Calu3 (cell line): ENCODE data around the gene ARHGAP22. TPM values are rescaled to one million over a fixed set of nuclear protein-coding genes. Genes with fewer than 3 reads are reported as not detected.

Experiments
- BruUV-seq: library from RNA; stranded (reverse); fragments of 400-500 nt; replicated peaks from 2 replicates; lab custom pipeline; 2021; lab: Mats Ljungman, UMichigan
- CTCF ChIA-PET: fragments of 300-600 bp; sonication (Branson Sonifier 250); formaldehyde crosslinking; loops from one replicate; lab custom pipeline; 2022; ENCODE audit warnings: antibody characterized with exemption; lab: Charles Lee
- DNase-seq: peaks from one replicate; pipeline ENCODE4 v3.0.0; 2022
- H3K27ac Mint-ChIP-seq: one replicate; pipeline ENCODE4 v1.8.0; 2022; ENCODE audit warnings: mixed read lengths; ENCODE audit not compliant: unreplicated experiment
- H3K27me3 Mint-ChIP-seq: one replicate; pipeline ENCODE4 v1.8.0; 2022; ENCODE audit warnings: mixed read lengths; ENCODE audit not compliant: unreplicated experiment
- H3K36me3 Mint-ChIP-seq: one replicate; pipeline ENCODE4 v1.8.0; 2022; ENCODE audit warnings: mild to moderate bottlenecking, moderate library complexity, mixed read lengths; ENCODE audit not compliant: insufficient read depth, unreplicated experiment
- H3K4me1 Mint-ChIP-seq: one replicate; pipeline ENCODE4 v1.8.0; 2022; ENCODE audit warnings: mild to moderate bottlenecking, low read depth, mixed read lengths; ENCODE audit not compliant: unreplicated experiment
- H3K4me3 Mint-ChIP-seq: one replicate; pipeline ENCODE4 v1.8.0; 2022; ENCODE audit warnings: mild to moderate bottlenecking, low read depth, moderate library complexity, mixed read lengths; ENCODE audit not compliant: unreplicated experiment
- H3K9me3 Mint-ChIP-seq: one replicate; pipeline ENCODE4 v1.8.0; 2022; ENCODE audit warnings: low read depth, mixed read lengths; ENCODE audit not compliant: unreplicated experiment
- intact Hi-C: fragments of 100-400 bp; cut with micrococcal nuclease; formaldehyde crosslinking; loops from one replicate; pipeline ENCODE4 v1.10.0; 2022; ENCODE audit not compliant: unreplicated experiment
- total RNA-seq: library from RNA; stranded (reverse); gene quantifications from 2 replicates; pipeline ENCODE4 v1.2.3, GENCODE V29; 2022
- TF ChIP-seq, protein P1 (sequence below): fragments of 200-600 bp; IDR thresholded peaks from one replicate; pipeline ENCODE4 v1.8.0; 2022; ENCODE audit warnings: antibody characterized with exemption; ENCODE audit not compliant: unreplicated experiment

Gene ARHGAP22
- total RNA-seq, 1 experiment from 2014 or later = 1.0 TPM

DNA sequence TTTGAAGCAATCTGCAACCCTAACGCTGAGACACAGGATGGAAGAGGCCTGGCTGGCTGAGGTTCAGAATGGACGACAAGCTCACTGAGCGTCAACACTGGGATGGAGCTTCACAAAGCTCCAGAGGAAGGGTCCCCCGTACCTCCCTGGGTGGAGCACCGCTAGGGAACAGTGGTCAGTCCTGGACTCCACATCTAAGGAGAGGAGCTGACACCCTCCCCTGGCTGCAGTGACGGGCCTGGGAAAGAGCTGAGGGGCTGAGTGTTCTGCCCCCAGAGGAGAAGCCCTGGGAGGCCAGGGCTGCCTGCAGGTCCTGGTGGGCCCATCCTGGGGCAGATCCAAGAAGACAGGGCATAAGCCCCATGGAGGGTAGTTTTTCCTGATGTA is 146.2 kb downstream of the ARHGAP22 start:
- H3K27ac Mint-ChIP-seq = no peak overlapping the region
- H3K9me3 Mint-ChIP-seq = no peaks in the 10 kb centered on the region
- H3K4me3 Mint-ChIP-seq = no peak overlapping the region
- H3K4me1 Mint-ChIP-seq = no peaks in the 10 kb centered on the region
- TF ChIP-seq, protein P1, sequence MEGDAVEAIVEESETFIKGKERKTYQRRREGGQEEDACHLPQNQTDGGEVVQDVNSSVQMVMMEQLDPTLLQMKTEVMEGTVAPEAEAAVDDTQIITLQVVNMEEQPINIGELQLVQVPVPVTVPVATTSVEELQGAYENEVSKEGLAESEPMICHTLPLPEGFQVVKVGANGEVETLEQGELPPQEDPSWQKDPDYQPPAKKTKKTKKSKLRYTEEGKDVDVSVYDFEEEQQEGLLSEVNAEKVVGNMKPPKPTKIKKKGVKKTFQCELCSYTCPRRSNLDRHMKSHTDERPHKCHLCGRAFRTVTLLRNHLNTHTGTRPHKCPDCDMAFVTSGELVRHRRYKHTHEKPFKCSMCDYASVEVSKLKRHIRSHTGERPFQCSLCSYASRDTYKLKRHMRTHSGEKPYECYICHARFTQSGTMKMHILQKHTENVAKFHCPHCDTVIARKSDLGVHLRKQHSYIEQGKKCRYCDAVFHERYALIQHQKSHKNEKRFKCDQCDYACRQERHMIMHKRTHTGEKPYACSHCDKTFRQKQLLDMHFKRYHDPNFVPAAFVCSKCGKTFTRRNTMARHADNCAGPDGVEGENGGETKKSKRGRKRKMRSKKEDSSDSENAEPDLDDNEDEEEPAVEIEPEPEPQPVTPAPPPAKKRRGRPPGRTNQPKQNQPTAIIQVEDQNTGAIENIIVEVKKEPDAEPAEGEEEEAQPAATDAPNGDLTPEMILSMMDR = no peak
- intact Hi-C loops = no loop called here
- peaks cover 12% of the 10 kb centered on the region for H3K27me3 Mint-ChIP-seq
- no peak for DNase-seq
- CTCF ChIA-PET = no interaction called here
- BruUV-seq = no TSS peak
- H3K36me3 Mint-ChIP-seq = no peaks in the 10 kb centered on the region

DNA sequence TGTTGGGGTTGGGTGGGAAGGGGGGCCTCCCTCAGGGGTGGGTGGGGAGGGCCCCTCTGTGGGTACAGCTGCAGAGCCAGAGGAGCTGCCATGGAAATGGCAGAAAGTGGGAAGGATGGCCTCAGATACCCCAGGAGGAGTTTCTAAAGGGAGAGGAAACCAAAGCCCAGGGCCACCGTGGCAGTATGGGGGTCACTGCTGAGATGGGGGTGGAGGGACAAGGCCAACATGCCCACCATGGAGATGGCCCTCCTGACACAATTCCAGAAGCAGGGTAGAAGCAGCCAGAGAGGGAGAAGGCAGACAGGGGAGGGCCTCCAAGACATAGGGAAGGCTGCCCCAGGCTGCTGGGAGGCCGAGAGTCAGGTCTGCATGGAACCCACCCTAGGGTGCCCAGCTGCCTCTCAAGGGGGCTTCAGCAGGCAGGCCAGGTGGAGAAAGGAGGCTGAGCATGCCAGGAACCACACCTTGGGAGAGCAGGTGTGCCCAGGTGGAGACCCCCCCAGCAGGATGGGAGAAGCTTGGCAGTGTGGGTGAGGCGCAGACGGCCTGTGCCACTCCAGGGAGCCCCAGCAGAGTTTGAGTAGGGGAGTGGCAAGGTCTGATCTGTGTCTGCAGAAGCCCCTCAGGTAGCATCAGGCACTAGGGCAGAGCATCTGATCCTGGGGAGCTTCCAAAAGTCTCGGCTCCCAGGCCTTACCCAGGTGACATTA is 146.8 kb downstream of the ARHGAP22 start:
- no peak overlapping the region for H3K27ac Mint-ChIP-seq
- no peak overlapping the region for H3K4me3 Mint-ChIP-seq
- no TSS peak for BruUV-seq
- no peaks in the 10 kb centered on the region for H3K4me1 Mint-ChIP-seq
- intact Hi-C loops = no loop called here
- CTCF ChIA-PET = no interaction called here
- no peaks in the 10 kb centered on the region for H3K36me3 Mint-ChIP-seq
- TF ChIP-seq, protein P1 = no peak
- peaks cover 12% of the 10 kb centered on the region for H3K27me3 Mint-ChIP-seq
- no peak for DNase-seq
- H3K9me3 Mint-ChIP-seq = no peaks in the 10 kb centered on the region

DNA sequence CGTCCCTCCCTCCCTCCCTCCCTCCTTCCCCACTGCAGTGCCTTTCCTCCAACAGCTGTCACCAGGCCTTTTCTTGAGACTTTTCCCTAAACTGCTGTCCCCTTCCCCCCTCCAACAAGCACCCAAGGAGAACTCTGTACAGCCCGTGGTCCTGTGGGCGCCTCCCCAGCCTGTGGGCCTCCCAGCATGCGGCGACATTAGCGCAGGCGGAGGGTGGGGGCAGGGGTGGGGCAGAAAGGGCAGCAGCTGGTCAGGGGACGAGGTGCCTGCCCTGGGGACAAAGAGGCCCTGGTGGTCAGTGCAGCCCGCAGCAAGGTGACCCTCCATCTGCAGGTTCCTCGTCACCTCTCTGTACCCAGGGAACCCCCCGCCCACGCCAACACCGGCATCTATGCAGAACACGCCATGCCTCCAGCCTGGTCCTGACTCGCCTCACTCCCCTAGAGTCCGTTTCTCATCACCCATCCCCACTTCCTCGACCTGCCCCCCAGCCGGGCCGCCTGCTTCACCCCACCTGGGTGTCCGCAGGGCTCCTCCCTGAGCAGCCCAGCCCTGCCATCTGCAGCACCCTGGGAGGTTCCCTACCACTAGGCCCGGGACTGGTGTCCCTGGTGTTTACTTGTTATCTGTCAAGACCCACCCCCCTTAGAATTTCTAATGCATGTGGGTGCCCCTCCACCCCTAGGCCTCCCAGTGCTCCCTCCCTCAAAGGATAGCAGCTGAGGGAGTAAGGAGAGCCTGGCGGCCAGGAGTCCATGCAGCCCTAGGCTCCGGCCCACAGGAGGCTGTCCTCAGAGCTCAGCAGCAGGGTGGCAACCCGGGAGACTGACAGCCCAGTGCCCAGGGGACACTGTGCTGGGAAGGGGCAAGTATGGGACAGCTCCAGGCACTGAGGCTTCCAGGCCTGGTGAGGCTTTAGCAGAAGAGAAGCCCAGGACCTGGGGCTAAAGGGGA is 147.8 kb downstream of the ARHGAP22 start:
- BruUV-seq = no TSS peak
- H3K9me3 Mint-ChIP-seq = no peaks in the 10 kb centered on the region
- intact Hi-C loops = no loop called here
- H3K4me3 Mint-ChIP-seq = no peak overlapping the region
- CTCF ChIA-PET = interaction anchor here (0.6 kb wide), 1 partner anchor 17 kb away, joined by 3 read pairs; no protein-coding TSS in a partner anchor
- TF ChIP-seq, protein P1 = no peak
- DNase-seq = no peak
- H3K27me3 Mint-ChIP-seq = peaks cover 12% of the 10 kb centered on the region
- no peak overlapping the region for H3K27ac Mint-ChIP-seq
- H3K4me1 Mint-ChIP-seq = no peaks in the 10 kb centered on the region
- H3K36me3 Mint-ChIP-seq = no peaks in the 10 kb centered on the region

DNA sequence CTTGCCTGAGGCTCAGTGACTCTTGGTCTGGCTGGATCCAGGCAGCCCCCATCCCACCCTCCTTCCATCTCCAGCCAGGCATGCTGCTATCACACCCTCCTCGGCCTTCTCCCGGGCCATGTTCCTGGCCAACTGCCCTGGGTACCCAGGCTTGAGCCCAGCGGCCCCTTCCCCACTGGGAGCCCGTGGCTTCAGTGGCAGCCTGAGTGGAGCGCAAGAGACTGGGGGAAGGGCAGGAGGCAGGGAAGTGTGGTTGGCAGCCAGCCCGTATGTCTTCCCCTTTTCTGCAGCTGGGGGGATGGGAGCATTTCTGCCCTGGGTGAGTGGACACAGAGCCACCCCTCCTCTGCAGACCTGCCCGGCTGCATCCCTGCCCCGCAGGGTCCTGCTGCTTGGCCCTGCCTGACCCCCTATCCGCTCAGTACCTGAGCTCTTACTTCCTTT is 148.5 kb downstream of the ARHGAP22 start:
- TF ChIP-seq, protein P1 = no peak
- Mint-ChIP-seq H3K36me3 (no peaks in the 10 kb centered on the region), H3K27ac (no peak overlapping the region), H3K4me1 (no peaks in the 10 kb centered on the region), H3K4me3 (no peak overlapping the region), H3K9me3 (no peaks in the 10 kb centered on the region), H3K27me3 (peaks cover 12% of the 10 kb centered on the region)
- CTCF ChIA-PET = interaction anchor here (0.6 kb wide), 1 partner anchor 16 kb away, joined by 3 read pairs; no protein-coding TSS in a partner anchor
- DNase-seq = no peak
- BruUV-seq = no TSS peak
- intact Hi-C loops = no loop called here
